ENCODE results near the gene TOM1L2.
A peak's percentile ranks its signal among the peaks of the same experiment; 100 is the strongest.

Gene TOM1L2

GRCh38 chr17:17994271-17995069 lies 22.3 kb upstream of the TOM1L2 start:
- Histone ChIP-seq H3K9ac (ENCODE audit: low read depth, low read length) (no peak overlapping the region), H3K36me3 (ENCODE audit: insufficient read depth, low read length) (no peaks in the 10 kb centered on the region), H4K20me1 (ENCODE audit: insufficient read depth, low read length) (no peaks in the 10 kb centered on the region), H2AFZ (ENCODE audit: low read depth, low read length) (no peak overlapping the region), H3K27ac (ENCODE audit: low read length) (no peak overlapping the region), H3K4me3 (ENCODE audit: low read depth in 1 of 2, low read length in 2 of 2) (no peak overlapping the region), H3K4me1 (ENCODE audit: insufficient read depth, low read length) (no peaks in the 10 kb centered on the region), H3K79me2 (ENCODE audit: insufficient read depth, low read length) (no peaks in the 10 kb centered on the region), H3K9me3 (ENCODE audit: insufficient read depth, low read length, severe bottlenecking) (no peaks in the 10 kb centered on the region), H3K4me2 (ENCODE audit: insufficient read depth, low read length) (no peak overlapping the region), H3K27me3 (ENCODE audit: insufficient read depth, low read length, poor library complexity) (no peaks in the 10 kb centered on the region)
- ATAC-seq (ENCODE audit: insufficient read depth, low read depth), result peak; percentile 73
- TF ChIP-seq CTCF (IDR thresholded peaks at IDR 0.05; ENCODE audit: borderline replicate concordance, extremely low read depth, low read length, poor library complexity, severe bottlenecking) (peak; percentile 50), EZH2 (IDR thresholded peaks at IDR 0.05; ENCODE audit: borderline replicate concordance, low read depth, low read length, severe bottlenecking) (no peak)
- DNase-seq, result peak; percentile 25

GRCh38 chr17:17993852-17994251 lies 21.7 kb upstream of the TOM1L2 start:
- H3K9me3 ChIP-seq (ENCODE audit: insufficient read depth, low read length, severe bottlenecking), result no peaks in the 10 kb centered on the region
- ATAC-seq (ENCODE audit: insufficient read depth, low read depth) (no peak), DNase-seq (no peak)
- no peak overlapping the region for H3K4me3 ChIP-seq (ENCODE audit: low read depth in 1 of 2, low read length in 2 of 2)
- H2AFZ ChIP-seq (ENCODE audit: low read depth, low read length), result no peak overlapping the region
- no peak overlapping the region for H3K4me2 ChIP-seq (ENCODE audit: insufficient read depth, low read length)
- no peak for TF ChIP-seq EZH2 (IDR thresholded peaks at IDR 0.05; ENCODE audit: borderline replicate concordance, low read depth, low read length, severe bottlenecking)
- no peak for TF ChIP-seq CTCF (IDR thresholded peaks at IDR 0.05; ENCODE audit: borderline replicate concordance, extremely low read depth, low read length, poor library complexity, severe bottlenecking)
- no peak overlapping the region for H3K9ac ChIP-seq (ENCODE audit: low read depth, low read length)
- no peak overlapping the region for H3K27ac ChIP-seq (ENCODE audit: low read length)
- H3K27me3 ChIP-seq (ENCODE audit: insufficient read depth, low read length, poor library complexity), result no peaks in the 10 kb centered on the region
- H3K36me3 ChIP-seq (ENCODE audit: insufficient read depth, low read length), result no peaks in the 10 kb centered on the region
- no peaks in the 10 kb centered on the region for H4K20me1 ChIP-seq (ENCODE audit: insufficient read depth, low read length)
- no peaks in the 10 kb centered on the region for H3K79me2 ChIP-seq (ENCODE audit: insufficient read depth, low read length)
- no peaks in the 10 kb centered on the region for H3K4me1 ChIP-seq (ENCODE audit: insufficient read depth, low read length)

GRCh38 chr17:17993366-17993765 lies 21.2 kb upstream of the TOM1L2 start:
- no peak overlapping the region for H3K27ac ChIP-seq (ENCODE audit: low read length)
- H3K9ac ChIP-seq (ENCODE audit: low read depth, low read length), result no peak overlapping the region
- no peak for ATAC-seq (ENCODE audit: insufficient read depth, low read depth)
- no peaks in the 10 kb centered on the region for H3K79me2 ChIP-seq (ENCODE audit: insufficient read depth, low read length)
- H2AFZ ChIP-seq (ENCODE audit: low read depth, low read length), result no peak overlapping the region
- H3K4me3 ChIP-seq (ENCODE audit: low read depth in 1 of 2, low read length in 2 of 2), result no peak overlapping the region
- H3K4me1 ChIP-seq (ENCODE audit: insufficient read depth, low read length), result no peaks in the 10 kb centered on the region
- no peak overlapping the region for H3K4me2 ChIP-seq (ENCODE audit: insufficient read depth, low read length)
- H3K36me3 ChIP-seq (ENCODE audit: insufficient read depth, low read length), result no peaks in the 10 kb centered on the region
- H3K27me3 ChIP-seq (ENCODE audit: insufficient read depth, low read length, poor library complexity), result no peaks in the 10 kb centered on the region
- H3K9me3 ChIP-seq (ENCODE audit: insufficient read depth, low read length, severe bottlenecking), result no peaks in the 10 kb centered on the region
- H4K20me1 ChIP-seq (ENCODE audit: insufficient read depth, low read length), result no peaks in the 10 kb centered on the region
- TF ChIP-seq EZH2 (IDR thresholded peaks at IDR 0.05; ENCODE audit: borderline replicate concordance, low read depth, low read length, severe bottlenecking) (no peak), CTCF (IDR thresholded peaks at IDR 0.05; ENCODE audit: borderline replicate concordance, extremely low read depth, low read length, poor library complexity, severe bottlenecking) (no peak)
- DNase-seq, result no peak
